Left kidney (tissue), 2 donors: ENCODE data around the gene GSS. TPM values are rescaled to one million over a fixed set of nuclear protein-coding genes. Genes with fewer than 3 reads are reported as not detected.

Experiments
- DNase-seq: peaks from one replicate; pipeline ENCODE4 v3.0.0-alpha.2; 2013
- polyA plus RNA-seq: library from polyadenylated mRNA; unstranded; fragments of 120-200 nt; gene quantifications from one replicate; pipeline ENCODE4 v1.2.1, GENCODE V29; 2013; ENCODE audit not compliant: insufficient read length

GSS gene
- polyA plus RNA-seq, 1 donor, result 58.8 TPM

DNA sequence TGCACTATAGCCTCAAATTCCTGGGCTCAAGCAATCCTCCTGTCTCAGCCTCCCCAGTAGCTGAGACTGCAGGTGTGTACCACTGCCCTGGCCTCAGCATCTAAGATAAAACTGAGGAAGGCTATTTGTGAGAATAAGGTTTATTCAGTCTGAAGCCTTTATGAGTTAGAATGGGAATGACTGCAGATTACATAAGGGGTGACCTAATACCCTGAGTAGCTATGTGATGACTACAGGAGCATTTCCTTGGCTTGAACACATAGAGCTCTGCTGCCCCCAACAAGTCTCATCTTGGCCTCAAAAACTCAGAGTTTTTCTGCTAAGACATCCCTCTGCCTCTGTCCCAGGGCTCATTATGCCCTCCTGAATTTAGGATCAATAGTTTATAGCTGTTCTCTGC lies 7.6 kb downstream of the GSS start:
- no peak for DNase-seq

GRCh38 chr20:34947336-34947735 lies 8.3 kb downstream of the GSS start:
- DNase-seq, result no peak

- no peak for DNase-seq
These were observed 8.9 kb downstream of the GSS start for GRCh38 chr20:34946661-34947060.

DNA sequence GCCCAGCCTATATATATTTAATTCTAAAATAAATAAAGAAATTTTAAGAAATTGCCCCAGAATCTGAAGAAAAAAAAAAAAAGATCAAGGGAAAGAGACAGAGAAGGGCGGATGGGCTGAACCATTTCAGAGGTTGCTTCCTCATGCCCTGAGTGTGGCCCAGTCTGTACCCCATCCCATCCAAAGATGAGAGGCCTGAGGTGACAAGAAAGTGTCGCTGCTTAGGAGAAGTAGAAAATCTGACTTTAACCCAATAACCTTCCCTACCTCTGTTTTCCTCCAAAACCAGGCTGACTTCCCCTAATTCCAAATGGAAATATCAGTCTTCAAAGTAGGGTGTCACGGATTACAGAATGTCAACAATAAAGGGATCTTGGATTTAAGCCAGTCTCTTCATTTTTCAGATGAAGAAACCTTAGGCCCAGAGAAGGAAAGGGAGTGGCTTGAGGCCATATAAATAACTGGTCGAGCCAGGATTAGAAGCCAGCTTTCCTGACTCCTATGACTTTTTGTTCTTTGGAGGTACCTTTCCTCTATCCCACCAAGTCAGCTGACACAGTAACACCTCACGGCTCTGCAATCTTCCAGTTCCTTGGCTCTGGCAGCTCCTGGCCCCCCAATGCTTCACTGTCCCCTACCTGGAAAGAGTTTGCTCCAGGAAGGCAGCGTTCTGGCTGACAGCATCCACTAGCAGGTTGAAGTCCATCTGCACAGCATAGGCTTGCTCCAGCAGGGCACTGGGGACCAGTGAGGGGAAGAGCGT lies 10.1 kb downstream of the GSS start:
- no peak for DNase-seq

DNA sequence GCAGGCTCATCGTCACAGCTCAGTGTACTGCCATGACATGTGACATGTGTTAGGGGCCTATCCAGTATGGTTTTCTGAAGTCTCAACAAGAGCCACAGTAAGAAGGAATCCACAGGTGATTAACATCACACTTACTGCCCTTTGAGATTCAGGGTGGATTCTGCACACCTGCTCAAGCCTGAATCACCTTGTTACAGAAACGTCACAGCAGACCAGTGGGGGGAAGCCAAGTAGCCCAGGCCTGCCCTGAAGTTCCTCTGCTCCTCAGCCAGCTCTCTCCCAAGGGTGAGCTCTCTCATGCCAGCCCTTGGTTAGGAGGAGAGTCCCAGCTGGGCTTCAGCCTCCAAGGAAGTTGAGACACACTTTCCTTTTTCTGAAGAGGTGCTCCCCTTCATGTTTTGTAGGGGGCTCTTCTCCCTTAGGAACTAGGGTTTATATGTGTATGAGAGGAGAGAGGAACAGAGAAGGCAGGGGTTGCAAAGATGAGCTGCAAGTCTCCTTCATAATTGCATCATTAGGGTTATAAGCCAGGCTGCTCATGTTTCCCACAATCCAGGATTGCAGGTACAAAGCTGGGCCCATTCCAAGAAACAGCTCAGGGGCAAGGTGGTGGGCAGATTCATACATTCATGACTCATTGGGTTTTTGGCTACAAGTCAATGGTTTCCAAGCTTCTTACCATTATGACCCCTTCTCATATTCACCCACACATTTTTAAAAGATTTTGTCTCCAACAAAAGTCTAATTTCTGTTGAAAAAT lies 11.6 kb downstream of the GSS start:
- no peak for DNase-seq

DNA sequence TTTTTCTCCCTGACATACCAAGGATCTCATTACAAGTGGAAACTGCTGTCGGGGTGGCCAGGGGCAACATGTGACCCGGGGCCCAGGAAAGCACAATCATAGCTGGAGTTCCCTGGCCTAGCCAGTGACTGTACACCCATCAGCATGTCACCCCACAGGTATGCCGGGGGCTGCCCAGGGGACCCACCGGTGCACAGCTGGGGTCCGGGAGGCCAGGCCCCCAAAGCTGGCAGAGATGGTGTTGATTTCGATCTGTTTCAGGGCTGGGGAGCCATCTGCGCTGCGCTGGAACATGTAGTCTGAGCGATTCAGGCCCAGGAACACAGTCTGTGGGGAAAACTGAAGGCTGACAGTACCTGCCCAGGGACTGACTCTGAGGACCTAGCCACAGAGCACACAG lies 13.3 kb downstream of the GSS start:
- no peak for DNase-seq

- DNase-seq, result no peak
These were observed 14.4 kb downstream of the GSS start for GRCh38 chr20:34941226-34941625.

GRCh38 chr20:34940081-34940481 lies 15.5 kb downstream of the GSS start:
- DNase-seq, result no peak

DNA sequence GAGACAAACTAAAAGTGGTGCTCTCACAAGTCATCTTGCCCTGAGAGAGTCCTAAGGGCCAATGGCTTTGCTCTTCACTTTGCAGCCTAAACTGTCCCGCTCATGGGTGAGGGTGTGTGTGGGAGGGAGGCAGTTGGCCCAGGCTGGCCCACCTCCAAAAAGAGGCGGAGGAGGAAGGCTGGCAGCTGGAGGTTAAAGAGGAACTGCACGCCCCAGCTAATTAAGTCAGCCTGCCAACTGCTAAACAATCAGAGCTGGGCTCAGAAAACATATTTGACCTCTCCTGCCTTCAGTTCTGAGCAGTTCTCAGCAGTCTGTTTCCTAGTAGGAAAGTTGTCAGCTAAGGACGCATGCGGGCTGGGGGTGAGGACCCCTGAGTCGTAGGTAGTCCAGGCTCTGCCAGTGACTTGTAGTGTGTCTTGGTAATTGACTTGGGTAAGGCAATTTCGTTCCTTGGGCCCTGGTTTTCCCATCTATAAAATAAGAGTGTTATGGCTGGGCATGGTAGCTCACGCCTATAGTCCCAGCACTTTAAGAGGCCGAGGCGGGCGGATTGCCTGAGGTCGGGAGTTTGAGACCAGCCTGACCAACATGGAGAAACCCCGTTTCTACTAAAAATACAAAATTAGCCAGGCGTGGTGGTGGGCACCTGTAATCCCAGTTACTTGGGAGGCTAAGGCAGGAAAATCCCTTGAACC lies 17.0 kb downstream of the GSS start:
- DNase-seq, result no peak

GRCh38 chr20:34931771-34932170 lies 23.8 kb downstream of the GSS start:
- no peak for DNase-seq

DNA sequence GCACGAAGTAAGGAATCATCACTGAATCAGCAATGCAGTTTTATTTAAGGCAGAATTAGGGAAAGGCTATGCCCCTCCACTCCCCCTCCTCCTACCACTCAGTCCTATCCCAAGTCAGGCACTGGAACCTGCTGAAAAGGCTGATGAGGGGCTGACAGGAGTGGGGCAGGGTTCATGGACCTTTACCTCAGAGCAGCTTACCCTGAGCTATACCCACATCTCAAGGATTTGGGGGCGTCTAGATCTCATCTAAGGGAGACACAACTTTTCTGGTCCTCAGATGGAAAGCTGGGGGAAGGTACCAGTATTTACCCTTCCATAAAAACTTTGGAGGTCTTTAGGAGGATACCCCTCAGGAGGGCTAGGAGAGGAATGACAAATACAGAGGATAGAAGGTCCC lies 27.2 kb downstream of the GSS start:
- DNase-seq, result no peak

DNA sequence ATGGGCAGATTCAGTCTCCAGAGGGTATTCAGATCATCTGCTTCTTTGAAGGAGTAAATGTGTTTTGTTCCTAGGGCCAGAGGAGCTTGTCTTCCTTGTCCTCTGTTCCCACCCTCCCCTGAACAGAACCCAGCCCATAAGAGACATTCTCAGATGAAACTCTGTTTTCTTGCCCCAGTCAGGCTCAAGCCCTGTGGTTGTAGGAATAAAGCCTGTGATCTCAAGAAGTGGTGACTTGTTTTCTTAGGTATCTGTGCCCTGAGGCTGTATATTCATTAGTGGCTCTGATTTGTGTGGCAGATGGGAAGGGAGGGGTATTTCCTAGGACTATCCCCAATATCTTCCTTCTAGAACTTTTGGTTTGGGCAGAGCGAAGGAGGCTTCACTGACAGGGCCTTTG lies 27.9 kb downstream of the GSS start:
- DNase-seq, result no peak

DNA sequence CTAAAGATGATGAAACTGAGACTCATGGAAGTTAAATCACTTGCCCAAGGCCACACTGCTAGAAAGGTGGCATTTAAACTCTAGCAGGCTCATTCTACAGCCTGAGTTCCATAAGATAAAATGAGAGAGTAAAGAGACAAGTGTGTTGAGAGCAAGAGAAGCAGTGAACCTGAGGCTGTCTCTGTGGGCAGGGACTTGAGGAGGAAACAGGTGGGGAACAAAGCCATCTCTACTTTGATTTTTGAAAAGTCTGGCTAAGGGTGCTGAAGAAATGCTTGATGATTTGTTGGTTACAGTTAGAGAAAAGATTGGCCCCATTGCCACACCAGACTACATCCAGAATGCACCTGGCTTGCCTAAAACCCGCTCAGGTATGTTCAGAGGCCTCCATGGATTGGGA lies 29.0 kb downstream of the GSS start:
- DNase-seq, result no peak

- no peak for DNase-seq
These were observed 29.6 kb downstream of the GSS start for GRCh38 chr20:34925981-34926380.

DNA sequence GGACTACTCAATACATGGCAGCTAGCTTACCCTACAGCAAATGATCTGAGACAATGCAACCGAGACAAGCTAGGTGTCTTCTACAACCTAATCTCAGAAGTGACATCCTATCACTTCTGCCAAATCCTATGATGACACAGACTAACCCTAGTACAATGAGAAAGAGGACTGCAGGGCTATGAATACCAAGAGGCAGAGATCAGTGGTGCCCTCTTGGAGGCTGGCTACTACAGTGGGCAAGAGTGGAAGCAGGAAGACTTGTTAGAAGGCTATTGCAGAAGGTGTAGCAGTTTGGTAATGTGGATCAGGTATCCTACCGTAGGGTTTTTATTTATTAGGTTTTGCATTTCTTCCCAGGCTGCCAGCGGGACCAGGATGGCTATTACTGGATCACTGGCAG lies 30.3 kb downstream of the GSS start:
- no peak for DNase-seq

DNA sequence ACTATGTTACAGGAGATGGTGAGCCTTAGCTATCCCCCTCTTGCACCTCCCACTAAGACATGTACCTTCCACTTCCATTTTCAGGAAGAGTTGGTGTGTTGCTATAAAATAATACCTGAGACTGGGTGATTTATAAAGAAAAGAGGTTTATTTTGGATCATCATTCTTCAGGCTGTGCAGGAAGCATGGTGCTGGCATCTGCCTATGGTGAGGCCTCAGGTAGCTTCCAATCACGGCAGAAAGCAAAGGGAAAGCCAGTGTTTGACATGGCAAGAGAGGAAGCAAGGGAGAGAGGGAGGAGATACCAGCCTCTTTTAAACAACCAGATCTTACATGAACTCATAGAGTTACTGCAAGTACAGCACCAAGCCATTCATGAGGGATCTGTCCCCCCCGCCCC lies 32.2 kb downstream of the GSS start:
- DNase-seq, result no peak

GRCh38 chr20:34922654-34923381 lies 32.8 kb downstream of the GSS start:
- no peak for DNase-seq

GRCh38 chr20:34921436-34921835 lies 34.2 kb downstream of the GSS start:
- no peak for DNase-seq

GRCh38 chr20:34920055-34920454 lies 35.6 kb downstream of the GSS start:
- no peak for DNase-seq

DNA sequence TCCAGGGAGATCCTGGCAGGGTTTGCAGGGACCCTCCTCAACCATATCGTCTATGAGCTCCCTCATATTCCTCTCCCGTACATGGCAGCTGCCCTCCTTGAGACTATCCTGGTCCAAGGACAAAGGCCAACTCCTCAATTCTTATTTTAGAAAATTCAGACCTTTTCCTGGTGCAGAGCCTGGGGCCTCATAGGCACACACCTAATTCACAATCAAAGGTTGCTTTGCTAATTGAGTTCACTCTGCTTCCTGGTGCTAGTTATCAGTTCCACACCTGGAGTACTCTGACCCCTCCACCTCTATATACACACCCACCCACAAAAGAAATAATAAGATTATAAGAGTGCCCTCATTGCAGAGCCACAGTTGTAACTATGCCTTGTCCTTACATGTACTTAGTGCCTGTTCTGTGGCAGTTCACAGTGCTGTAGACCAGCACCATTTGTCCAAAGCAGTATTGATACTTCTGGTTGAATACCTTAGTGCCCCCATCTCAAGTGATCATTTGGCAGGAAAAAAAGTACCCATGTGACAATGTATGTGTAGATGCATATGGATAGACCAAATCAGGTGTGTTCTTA lies 38.7 kb downstream of the GSS start:
- no peak for DNase-seq

DNA sequence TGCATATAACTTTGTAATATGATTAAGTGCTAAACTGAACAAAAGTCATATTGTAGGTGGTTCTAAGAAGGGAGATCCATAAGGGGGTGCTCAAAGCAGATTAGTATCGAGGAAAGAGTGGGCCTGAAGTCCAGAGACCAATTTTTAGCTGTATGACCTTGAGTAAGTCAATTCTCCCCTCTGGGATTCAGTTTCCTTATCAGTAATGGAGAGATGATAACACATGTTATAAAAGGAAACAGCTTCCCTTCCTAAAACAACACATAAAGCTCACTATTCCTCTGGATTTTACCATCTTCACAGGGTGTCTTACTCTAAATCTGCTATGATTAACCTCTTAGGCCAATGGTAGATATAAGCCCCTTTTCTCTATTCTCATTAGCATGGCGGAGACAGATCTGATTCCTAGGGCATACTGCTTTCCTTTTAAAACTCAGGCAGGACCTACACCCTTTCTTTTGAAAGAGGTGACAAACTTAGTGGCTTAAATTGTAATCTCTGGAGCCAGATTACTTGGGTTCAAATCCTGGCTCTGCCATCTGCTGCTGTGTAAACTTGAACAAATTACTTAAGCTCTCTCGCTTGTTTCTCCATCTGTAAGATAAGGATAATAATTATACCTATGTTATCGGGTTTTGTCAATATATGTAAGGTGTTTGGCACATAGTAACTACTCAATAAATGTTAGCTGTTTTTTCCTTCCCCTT lies 39.7 kb downstream of the GSS start:
- no peak for DNase-seq

- DNase-seq, result no peak
These were observed 40.5 kb downstream of the GSS start for GRCh38 chr20:34915131-34915530.
